GM23338 (cell line): Measurements from ENCODE around the gene C19orf18. TPM values are rescaled to one million over a fixed set of nuclear protein-coding genes. Genes with fewer than 3 reads are reported as not detected.
"Not testable (repeated sequence)": the region's sequence is repeated elsewhere in the genome, so short reads cannot be mapped to it uniquely, and the experiment has no call there.

Source experiments
- ATAC-seq: fragments of 200-7000 bp; cut with Tn5 transposase; 3 replicates; pipeline ENCODE4 v1.9.1; 2020
- DNase-seq: peaks from one replicate; pipeline ENCODE4 v3.0.0-alpha.2; 2015; ENCODE audit warnings: low spot score
- H2AFZ ChIP-seq: fragments of 200-600 bp; sonication (generic); 2 replicates; pipeline ENCODE4 v1.8.0; 2016; ENCODE audit warnings: antibody characterized with exemption, mild to moderate bottlenecking, moderate library complexity
- H3F3A ChIP-seq: fragments of 200-600 bp; sonication (generic); replicated peaks from 2 replicates; pipeline ENCODE4 v1.8.0; 2017; ENCODE audit warnings: antibody characterized with exemption, mixed run types, low read depth
- H3K27ac ChIP-seq: fragments of 200-600 bp; sonication (generic); 2 replicates; pipeline ENCODE4 v1.6.1; 2016; ENCODE audit warnings: low read depth
- H3K27me3 ChIP-seq: fragments of 200-600 bp; sonication (generic); 2 replicates; pipeline ENCODE4 v1.8.0; 2016; ENCODE audit warnings: mild to moderate bottlenecking, mixed run types, moderate library complexity; ENCODE audit not compliant: insufficient read depth
- H3K36me3 ChIP-seq: fragments of 200-600 bp; sonication (generic); 2 replicates; pipeline ENCODE4 v1.8.0; 2016; ENCODE audit warnings: mild to moderate bottlenecking; ENCODE audit not compliant: insufficient read depth
- H3K4me1 ChIP-seq: fragments of 200-600 bp; sonication (generic); 2 replicates; pipeline ENCODE4 v1.8.0; 2016; ENCODE audit warnings: mild to moderate bottlenecking, moderate library complexity; ENCODE audit not compliant: insufficient read depth
- H3K4me2 ChIP-seq: fragments of 200-600 bp; sonication (generic); 2 replicates; pipeline ENCODE4 v1.7.1; 2017; ENCODE audit warnings: mixed run types
- H3K4me3 ChIP-seq: fragments of 200-600 bp; sonication (generic); 2 replicates; pipeline ENCODE4 v1.6.1; 2016; ENCODE audit warnings: mixed run types
- H3K79me2 ChIP-seq: fragments of 200-600 bp; sonication (generic); replicated peaks from 2 replicates; pipeline ENCODE4 v1.8.0; 2017; ENCODE audit warnings: mild to moderate bottlenecking; ENCODE audit not compliant: insufficient read depth
- H3K9me2 ChIP-seq: fragments of 200-600 bp; sonication (generic); 2 replicates; pipeline ENCODE4 v1.8.0; 2017; ENCODE audit not compliant: insufficient read depth
- H4K20me1 ChIP-seq: fragments of 200-600 bp; sonication (generic); replicated peaks from 2 replicates; pipeline ENCODE4 v1.8.0; 2017; ENCODE audit warnings: mild to moderate bottlenecking; ENCODE audit not compliant: insufficient read depth
- H3K27ac Mint-ChIP-seq: 2 replicates; pipeline ENCODE4 v1.8.0; 2020; ENCODE audit warnings: inconsistent platforms, mild to moderate bottlenecking, moderate library complexity, mixed read lengths
- H3K27me3 Mint-ChIP-seq: 3 replicates; pipeline ENCODE4 v1.8.0; 2022; ENCODE audit warnings: low read depth, mild to moderate bottlenecking, moderate library complexity, mixed read lengths, inconsistent platforms; ENCODE audit not compliant: insufficient read depth, poor library complexity
- H3K36me3 Mint-ChIP-seq: 3 replicates; pipeline ENCODE4 v1.8.0; 2021; ENCODE audit warnings: low read depth, mild to moderate bottlenecking, inconsistent platforms, moderate library complexity, mixed read lengths
- H3K4me1 Mint-ChIP-seq: 3 replicates; pipeline ENCODE4 v1.8.0; 2020; ENCODE audit warnings: mild to moderate bottlenecking, inconsistent platforms, mixed read lengths
- H3K4me3 Mint-ChIP-seq: 3 replicates; pipeline ENCODE4 v1.8.0; 2021; ENCODE audit warnings: moderate library complexity, mild to moderate bottlenecking, inconsistent platforms, mixed read lengths
- H3K9me3 Mint-ChIP-seq: 3 replicates; pipeline ENCODE4 v1.8.0; 2020; ENCODE audit warnings: moderate library complexity, mild to moderate bottlenecking, inconsistent platforms, mixed read lengths
- CREB1 ChIP-seq: fragments of 250-450 bp; sonication (Bioruptor Pico); IDR thresholded peaks from 2 replicates; pipeline ENCODE4 v1.5.0; 2020; ENCODE audit warnings: low read depth, mild to moderate bottlenecking, moderate library complexity
- EZH2phosphoT487 ChIP-seq: fragments of 200-600 bp; sonication (generic); IDR thresholded peaks from one replicate; pipeline ENCODE4 v1.8.1; 2018; ENCODE audit warnings: antibody characterized with exemption; ENCODE audit not compliant: unreplicated experiment
- POLR2AphosphoS5 ChIP-seq: IDR thresholded peaks from 2 replicates; pipeline ENCODE4 v1.6.1; 2016; ENCODE audit warnings: antibody characterized with exemption, low read depth
- ZNF331 ChIP-seq: fragments of 250-450 bp; sonication (Bioruptor Pico); IDR thresholded peaks from 2 replicates; pipeline ENCODE4 v1.5.0; 2020; ENCODE audit warnings: low read depth, mild to moderate bottlenecking, moderate library complexity
- polyA plus RNA-seq: library from polyadenylated mRNA; unstranded; fragments of >200 nt; fragmentation: Nextera tagmentation; extraction: Ambion mirVana; gene quantifications from 2 replicates; pipeline ENCODE4 v1.2.1, GENCODE V29; 2016
- total RNA-seq: library from RNA; depleted of rRNA; stranded (reverse); fragments of >200 nt; shearing (Covaris generic); gene quantifications from 2 replicates; pipeline ENCODE4 v1.2.3, GENCODE V29; 2014
- TF ChIP-seq, protein P1 (sequence below), 2 experiments: fragments of 200-600 bp in 1 of 2; sonication (generic) in 1 of 2; conservative IDR thresholded peaks; 2 replicates each; pipeline versions ENCODE4 v1.5.1 to v1.6.1; 2016 to 2017; ENCODE audit warnings: antibody characterized with exemption in 2 of 2, low read depth in 2 of 2, mild to moderate bottlenecking in 2 of 2, moderate library complexity in 1 of 2
- TF ChIP-seq, protein P2 (sequence below): IDR thresholded peaks from 2 replicates; pipeline ENCODE4 v1.6.1; 2016; ENCODE audit warnings: antibody characterized with exemption
- TF ChIP-seq, protein P3 (sequence below): IDR thresholded peaks from one replicate; pipeline ENCODE4 v1.6.1; 2018; ENCODE audit warnings: antibody characterized with exemption; ENCODE audit not compliant: unreplicated experiment

The C19orf18 gene
- total and polyA plus RNA-seq, 2 experiments from 2014 or later = 1.0 TPM; not detected in 1

DNA sequence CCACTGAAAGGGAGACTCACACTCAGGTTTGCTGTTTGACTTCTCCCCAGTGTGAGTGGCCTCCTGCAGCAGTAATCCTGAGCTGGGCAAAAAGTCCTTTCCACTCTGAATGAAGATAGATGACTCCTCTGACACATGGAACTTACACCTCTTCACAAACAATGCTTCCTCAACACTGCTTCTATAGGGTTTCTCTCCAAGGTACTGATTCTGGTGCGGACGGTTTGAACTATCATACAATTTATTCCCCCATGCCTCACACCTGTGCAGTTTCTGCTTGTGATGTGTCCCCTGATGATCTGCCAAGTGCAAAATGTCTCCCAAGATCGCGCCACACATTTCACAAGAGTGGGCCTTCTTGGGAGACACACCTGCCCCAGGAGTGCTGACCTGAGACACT lies 46.7 kb downstream of the C19orf18 start:
- Histone ChIP-seq H2AFZ (no peak overlapping the region), H3F3A (peaks cover 3% of the 10 kb centered on the region; the same call in 1 of the 2 replicates), H3K36me3 (peaks cover 66% of the 10 kb centered on the region), H3K4me3 (no peak overlapping the region), H3K27me3 (no peaks in the 10 kb centered on the region), H3K4me2 (no peak overlapping the region), H3K27ac (no peak overlapping the region), H3K79me2 (peaks cover 49% of the 10 kb centered on the region), H3K9me2 (no peaks in the 10 kb centered on the region), H4K20me1 (no peaks in the 10 kb centered on the region; the same call in 1 of the 2 replicates), H3K4me1 (no peaks in the 10 kb centered on the region)
- no peak for ATAC-seq
- H3K4me3 Mint-ChIP-seq = no peak overlapping the region
- peaks cover 63% of the 10 kb centered on the region for H3K9me3 Mint-ChIP-seq
- TF ChIP-seq ZNF331 (CRISPR knock-in tag) = no peak
- no peak for DNase-seq
- H3K27me3 Mint-ChIP-seq = peaks cover 1% of the 10 kb centered on the region
- no peaks in the 10 kb centered on the region for H3K4me1 Mint-ChIP-seq
- H3K27ac Mint-ChIP-seq = no peak overlapping the region
- H3K36me3 Mint-ChIP-seq = peaks cover 94% of the 10 kb centered on the region

DNA sequence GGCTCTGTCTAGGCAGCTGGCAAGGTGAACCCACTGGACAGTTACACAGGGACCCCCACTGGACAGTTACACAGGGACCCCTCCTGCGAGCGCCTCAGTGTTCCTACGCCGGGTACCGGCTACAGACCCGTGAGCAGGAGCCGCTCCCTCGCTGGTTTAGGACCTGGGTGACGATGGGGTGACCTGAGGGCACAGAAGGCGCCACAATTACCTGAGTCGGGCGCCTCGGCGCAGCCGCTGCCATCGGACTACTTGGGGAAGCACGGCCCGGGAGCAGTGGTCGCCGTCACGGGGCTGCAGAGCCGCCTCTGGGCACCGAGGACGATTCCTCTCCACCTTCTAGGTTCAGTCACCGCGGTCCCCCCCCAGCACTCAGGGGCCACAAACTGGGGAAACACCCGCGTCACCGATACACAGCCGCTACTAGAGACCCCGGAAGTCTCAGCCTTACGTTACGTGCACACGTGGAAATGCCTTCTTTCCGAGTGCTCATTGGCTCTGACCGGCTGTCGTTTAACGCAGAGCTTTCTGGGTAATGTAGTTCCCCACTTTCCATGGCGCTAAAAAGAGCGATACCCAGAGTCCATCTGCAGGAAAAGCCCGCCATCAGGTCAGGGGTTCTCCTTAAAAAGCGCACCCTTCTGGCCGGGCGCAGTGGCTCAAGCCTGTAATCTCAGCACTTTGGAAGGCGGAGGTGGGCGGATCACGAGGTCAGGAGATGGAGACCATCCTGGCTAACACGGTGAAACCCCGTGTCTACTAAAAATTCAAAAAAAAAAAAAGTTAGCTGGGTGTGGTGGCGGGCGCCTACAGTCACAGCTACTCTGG lies 58.0 kb downstream of the C19orf18 start, which contains the start of gene ZNF417:
ZNF417 (minus strand) TSS at position 425 of the 828 bp plus-strand sequence; CDS start at position 244, 181 bp downstream.
- Mint-ChIP-seq H3K4me1 (peaks cover 21% of the 10 kb centered on the region), H3K36me3 (peaks cover 66% of the 10 kb centered on the region), H3K4me3 (peak within 1 kb of the TSS; percentile 95), H3K27me3 (peaks cover 15% of the 10 kb centered on the region), H3K27ac (peak within 1 kb of the TSS; percentile 96)
- peak; percentile 90 for TF ChIP-seq CREB1 (CRISPR knock-in tag)
- TF ChIP-seq, protein P1, sequence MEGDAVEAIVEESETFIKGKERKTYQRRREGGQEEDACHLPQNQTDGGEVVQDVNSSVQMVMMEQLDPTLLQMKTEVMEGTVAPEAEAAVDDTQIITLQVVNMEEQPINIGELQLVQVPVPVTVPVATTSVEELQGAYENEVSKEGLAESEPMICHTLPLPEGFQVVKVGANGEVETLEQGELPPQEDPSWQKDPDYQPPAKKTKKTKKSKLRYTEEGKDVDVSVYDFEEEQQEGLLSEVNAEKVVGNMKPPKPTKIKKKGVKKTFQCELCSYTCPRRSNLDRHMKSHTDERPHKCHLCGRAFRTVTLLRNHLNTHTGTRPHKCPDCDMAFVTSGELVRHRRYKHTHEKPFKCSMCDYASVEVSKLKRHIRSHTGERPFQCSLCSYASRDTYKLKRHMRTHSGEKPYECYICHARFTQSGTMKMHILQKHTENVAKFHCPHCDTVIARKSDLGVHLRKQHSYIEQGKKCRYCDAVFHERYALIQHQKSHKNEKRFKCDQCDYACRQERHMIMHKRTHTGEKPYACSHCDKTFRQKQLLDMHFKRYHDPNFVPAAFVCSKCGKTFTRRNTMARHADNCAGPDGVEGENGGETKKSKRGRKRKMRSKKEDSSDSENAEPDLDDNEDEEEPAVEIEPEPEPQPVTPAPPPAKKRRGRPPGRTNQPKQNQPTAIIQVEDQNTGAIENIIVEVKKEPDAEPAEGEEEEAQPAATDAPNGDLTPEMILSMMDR (conservative IDR thresholded peaks at IDR 0.05; ENCODE audit: low read depth in 2 of 2) = peak; percentile 60 to 73
- TF ChIP-seq, protein P2, sequence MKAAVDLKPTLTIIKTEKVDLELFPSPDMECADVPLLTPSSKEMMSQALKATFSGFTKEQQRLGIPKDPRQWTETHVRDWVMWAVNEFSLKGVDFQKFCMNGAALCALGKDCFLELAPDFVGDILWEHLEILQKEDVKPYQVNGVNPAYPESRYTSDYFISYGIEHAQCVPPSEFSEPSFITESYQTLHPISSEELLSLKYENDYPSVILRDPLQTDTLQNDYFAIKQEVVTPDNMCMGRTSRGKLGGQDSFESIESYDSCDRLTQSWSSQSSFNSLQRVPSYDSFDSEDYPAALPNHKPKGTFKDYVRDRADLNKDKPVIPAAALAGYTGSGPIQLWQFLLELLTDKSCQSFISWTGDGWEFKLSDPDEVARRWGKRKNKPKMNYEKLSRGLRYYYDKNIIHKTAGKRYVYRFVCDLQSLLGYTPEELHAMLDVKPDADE = peak; percentile 96
- TF ChIP-seq POLR2AphosphoS5 = peak; percentile 87
- not testable (repeated sequence) for H3K9me2 ChIP-seq, H3K27me3 ChIP-seq, H3K9me3 Mint-ChIP-seq, H4K20me1 ChIP-seq, H3K36me3 ChIP-seq
- H3K27ac ChIP-seq = peak within 1 kb of the TSS; percentile 89
- peak; percentile 97 for ATAC-seq
- H3K4me3 ChIP-seq = peak within 1 kb of the TSS; percentile 94
- peaks cover 34% of the 10 kb centered on the region for H3K79me2 ChIP-seq
- H3F3A ChIP-seq = peaks cover 14% of the 10 kb centered on the region
- 0 out of 2 replicates have a peak within 1 kb of the TSS, but pooled peaks have one; percentile 59 for H2AFZ ChIP-seq
- DNase-seq = peak; percentile 99
- peak within 1 kb of the TSS; percentile 99 for H3K4me2 ChIP-seq
- H3K4me1 ChIP-seq = peaks cover 12% of the 10 kb centered on the region

DNA sequence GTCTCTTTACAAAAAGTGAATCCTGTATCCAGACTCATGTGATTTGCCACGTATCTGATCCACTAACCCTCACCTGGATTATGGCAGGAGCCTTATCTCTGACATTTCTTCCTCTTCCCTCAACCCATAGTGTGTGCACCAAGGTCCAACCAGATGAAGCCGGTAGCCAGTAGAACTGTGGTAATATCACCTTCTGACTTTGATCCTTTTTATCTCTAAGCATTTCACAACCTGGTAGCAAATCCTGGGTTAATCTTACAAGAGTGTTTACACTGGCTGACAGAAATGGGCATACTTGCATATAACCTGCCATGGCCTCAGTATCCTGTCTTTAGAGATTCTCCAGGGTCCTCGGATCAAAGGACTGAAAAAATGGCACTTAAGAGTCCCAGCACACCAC lies 59.8 kb downstream of the C19orf18 start:
- H3K36me3 Mint-ChIP-seq = peaks cover 56% of the 10 kb centered on the region
- H3K4me1 Mint-ChIP-seq = peaks cover 21% of the 10 kb centered on the region
- Histone ChIP-seq H4K20me1 (peaks cover 12% of the 10 kb centered on the region), H3F3A (peaks cover 14% of the 10 kb centered on the region), H3K79me2 (peaks cover 34% of the 10 kb centered on the region), H2AFZ (no peak overlapping the region), H3K4me3 (no peak overlapping the region), H3K4me2 (no peak overlapping the region), H3K27ac (no peak overlapping the region), H3K27me3 (no peaks in the 10 kb centered on the region), H3K9me2 (no peaks in the 10 kb centered on the region), H3K4me1 (peaks cover 12% of the 10 kb centered on the region), H3K36me3 (peaks cover 6% of the 10 kb centered on the region; the same call in 1 of the 2 replicates)
- H3K9me3 Mint-ChIP-seq = no peaks in the 10 kb centered on the region
- H3K27ac Mint-ChIP-seq = no peak overlapping the region
- ATAC-seq = no peak
- no peak for DNase-seq
- peak overlapping the region; percentile 95 for H3K4me3 Mint-ChIP-seq
- H3K27me3 Mint-ChIP-seq = peaks cover 12% of the 10 kb centered on the region
- TF ChIP-seq, protein P1 (conservative IDR thresholded peaks at IDR 0.05; ENCODE audit: low read depth in 2 of 2) = no peak
- no peak for TF ChIP-seq EZH2phosphoT487
- TF ChIP-seq, protein P3, sequence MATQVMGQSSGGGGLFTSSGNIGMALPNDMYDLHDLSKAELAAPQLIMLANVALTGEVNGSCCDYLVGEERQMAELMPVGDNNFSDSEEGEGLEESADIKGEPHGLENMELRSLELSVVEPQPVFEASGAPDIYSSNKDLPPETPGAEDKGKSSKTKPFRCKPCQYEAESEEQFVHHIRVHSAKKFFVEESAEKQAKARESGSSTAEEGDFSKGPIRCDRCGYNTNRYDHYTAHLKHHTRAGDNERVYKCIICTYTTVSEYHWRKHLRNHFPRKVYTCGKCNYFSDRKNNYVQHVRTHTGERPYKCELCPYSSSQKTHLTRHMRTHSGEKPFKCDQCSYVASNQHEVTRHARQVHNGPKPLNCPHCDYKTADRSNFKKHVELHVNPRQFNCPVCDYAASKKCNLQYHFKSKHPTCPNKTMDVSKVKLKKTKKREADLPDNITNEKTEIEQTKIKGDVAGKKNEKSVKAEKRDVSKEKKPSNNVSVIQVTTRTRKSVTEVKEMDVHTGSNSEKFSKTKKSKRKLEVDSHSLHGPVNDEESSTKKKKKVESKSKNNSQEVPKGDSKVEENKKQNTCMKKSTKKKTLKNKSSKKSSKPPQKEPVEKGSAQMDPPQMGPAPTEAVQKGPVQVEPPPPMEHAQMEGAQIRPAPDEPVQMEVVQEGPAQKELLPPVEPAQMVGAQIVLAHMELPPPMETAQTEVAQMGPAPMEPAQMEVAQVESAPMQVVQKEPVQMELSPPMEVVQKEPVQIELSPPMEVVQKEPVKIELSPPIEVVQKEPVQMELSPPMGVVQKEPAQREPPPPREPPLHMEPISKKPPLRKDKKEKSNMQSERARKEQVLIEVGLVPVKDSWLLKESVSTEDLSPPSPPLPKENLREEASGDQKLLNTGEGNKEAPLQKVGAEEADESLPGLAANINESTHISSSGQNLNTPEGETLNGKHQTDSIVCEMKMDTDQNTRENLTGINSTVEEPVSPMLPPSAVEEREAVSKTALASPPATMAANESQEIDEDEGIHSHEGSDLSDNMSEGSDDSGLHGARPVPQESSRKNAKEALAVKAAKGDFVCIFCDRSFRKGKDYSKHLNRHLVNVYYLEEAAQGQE = no peak
